K562 (cell line): ENCODE results near the gene HCRTR1. TPM values are rescaled to one million over a fixed set of nuclear protein-coding genes. Genes with fewer than 3 reads are reported as not detected.

Experiments
- ATAC-seq: fragments of 200-7000 bp; cut with Tn5 transposase; 3 replicates; pipeline ENCODE4 v1.9.1; 2020; ENCODE audit warnings: moderate library complexity
- BruUV-seq: library from RNA; stranded (reverse); fragments of 400-500 nt; replicated peaks from 2 replicates; lab custom pipeline; 2021; lab: Mats Ljungman, UMichigan
- CTCF ChIA-PET: fragments of 300-600 bp; formaldehyde crosslinking; extraction: SDS; loops from one replicate; lab custom pipeline; 2021; ENCODE audit warnings: low intra/inter-chr PET ratio; lab: Yijun Ruan, JAX
- POLR2A ChIA-PET: fragments of 300-600, 350-650 bp; sonication (Branson Sonifier 250); formaldehyde crosslinking; extraction: SDS; loops from one replicate; lab custom pipeline; 2021; ENCODE audit warnings: antibody characterized with exemption, inconsistent platforms; lab: Yijun Ruan, JAX
- DNase-seq, 4 experiments: peaks; one replicate each; pipeline versions ENCODE4 v3.0.0 to v3.0.0-alpha.2; 2011 to 2018; ENCODE audit warnings: low spot score in 3 of 4, mixed read lengths in 3 of 4; ENCODE audit errors: extremely low read depth in 1 of 4
- FAIRE-seq: peaks from 2 replicates; lab custom pipeline; 2011; peaks lifted over from hg19 to GRCh38; lab: Jason Lieb, UNC
- H2AFZ ChIP-seq: 2 replicates; pipeline ENCODE4 v1.6.0; 2011; ENCODE audit warnings: low read depth, low read length, control low read depth, inconsistent platforms
- H3K27ac ChIP-seq: fragments of 200-600 bp; 3 replicates; pipeline ENCODE4 v1.8.0; 2011; ENCODE audit warnings: low read depth, mild to moderate bottlenecking, control low read depth, inconsistent platforms, low read length, moderate library complexity, mixed read lengths; ENCODE audit errors: extremely low read depth
- H3K27me3 ChIP-seq, 2 experiments: fragments of 300-600 bp in 1 of 2; 2 replicates in 1 of 2; 3 replicates in 1 of 2; pipeline versions ENCODE4 v1.6.0 to v1.8.0; 2011; ENCODE audit warnings: inconsistent platforms in 2 of 2, low read length in 2 of 2, mild to moderate bottlenecking in 1 of 2, mixed read lengths in 1 of 2, moderate library complexity in 1 of 2; ENCODE audit not compliant: control insufficient read depth in 2 of 2, insufficient read depth in 2 of 2
- H3K36me3 ChIP-seq: fragments of 300-600 bp; 3 replicates; pipeline ENCODE4 v1.8.0; 2011; ENCODE audit warnings: mild to moderate bottlenecking, low read length, inconsistent platforms; ENCODE audit not compliant: control insufficient read depth, insufficient read depth
- H3K4me1 ChIP-seq, 2 experiments: fragments of 200-600 bp in 1 of 2; replicated peaks in 1 of 2; 2 replicates in 1 of 2; 3 replicates in 1 of 2; pipeline versions ENCODE4 v1.5.1 to v1.8.0; 2011; ENCODE audit warnings: inconsistent platforms in 2 of 2, low read length in 2 of 2, mild to moderate bottlenecking in 1 of 2, mixed read lengths in 1 of 2, moderate library complexity in 1 of 2; ENCODE audit not compliant: control insufficient read depth in 2 of 2, insufficient read depth in 2 of 2
- H3K4me2 ChIP-seq: 2 replicates; pipeline ENCODE4 v1.6.1; 2011; ENCODE audit warnings: low read length, control low read depth, inconsistent platforms, mixed read lengths; ENCODE audit not compliant: insufficient read depth
- H3K4me3 ChIP-seq: fragments of 200-600 bp; sonication (generic), shearing (Covaris generic); 2 replicates; pipeline ENCODE4 v1.5.1; 2016; ENCODE audit warnings: control low read depth, inconsistent platforms
- H3K79me2 ChIP-seq: fragments of 200-600 bp; 3 replicates; pipeline ENCODE4 v1.8.0; 2011; ENCODE audit warnings: low read length, inconsistent platforms; ENCODE audit not compliant: control insufficient read depth, insufficient read depth
- H3K9ac ChIP-seq, 2 experiments: 2 replicates each; pipeline versions ENCODE4 v1.6.0 to v1.6.1; 2011; ENCODE audit warnings: low read depth in 2 of 2, low read length in 2 of 2, control low read depth in 1 of 2, inconsistent platforms in 1 of 2, mild to moderate bottlenecking in 1 of 2, mixed read lengths in 1 of 2; ENCODE audit not compliant: insufficient read depth in 1 of 2
- H3K9me1 ChIP-seq: one replicate; pipeline ENCODE4 v1.6.0; 2011; ENCODE audit warnings: inconsistent platforms, mild to moderate bottlenecking, low read length, moderate library complexity; ENCODE audit not compliant: control insufficient read depth, insufficient read depth
- H3K9me3 ChIP-seq: replicated peaks from 2 replicates; pipeline ENCODE4 v1.5.1; 2011; ENCODE audit warnings: low read depth, low read length, inconsistent platforms; ENCODE audit not compliant: control insufficient read depth, insufficient read depth
- H4K20me1 ChIP-seq: replicated peaks from 2 replicates; pipeline ENCODE4 v1.6.1; 2011; ENCODE audit warnings: low read length, inconsistent platforms, mixed read lengths; ENCODE audit not compliant: control insufficient read depth, insufficient read depth
- ASH1L ChIP-seq: fragments of 450-650 bp; IDR thresholded peaks from 2 replicates; pipeline ENCODE4 v1.6.1; 2018; ENCODE audit warnings: borderline replicate concordance, mild to moderate bottlenecking, low read depth; ENCODE audit not compliant: partially characterized antibody
- BRCA1 ChIP-seq, 2 experiments: fragments of 450-650 bp in 1 of 2; sonication (generic) in 1 of 2; formaldehyde crosslinking in 1 of 2; IDR thresholded peaks; 2 replicates each; pipeline versions ENCODE4 v1.5.0 to v1.6.1; 2017 to 2020; ENCODE audit warnings: mild to moderate bottlenecking in 1 of 2, missing genetic modification reagents in 1 of 2
- CC2D1A ChIP-seq: fragments of 450-650 bp; IDR thresholded peaks from 2 replicates; pipeline ENCODE4 v1.6.1; 2017; ENCODE audit warnings: mild to moderate bottlenecking
- DPF2 ChIP-seq: fragments of 450-650 bp; IDR thresholded peaks from 2 replicates; pipeline ENCODE4 v1.6.1; 2016
- E2F3 ChIP-seq: fragments of 250-450 bp; sonication (Bioruptor Pico); IDR thresholded peaks from 2 replicates; pipeline ENCODE4 v1.4.0; 2020; ENCODE audit warnings: mild to moderate bottlenecking
- EP400 ChIP-seq: fragments of 450-650 bp; IDR thresholded peaks from 2 replicates; pipeline ENCODE4 v1.6.1; 2017; ENCODE audit warnings: antibody characterized with exemption, mild to moderate bottlenecking, moderate library complexity
- ESRRA ChIP-seq: fragments of 450-650 bp; IDR thresholded peaks from 2 replicates; pipeline ENCODE4 v1.6.1; 2014; ENCODE audit warnings: low read depth, mild to moderate bottlenecking, moderate library complexity, borderline replicate concordance
- FOXP1 ChIP-seq: sonication (generic); formaldehyde crosslinking; IDR thresholded peaks from 2 replicates; pipeline ENCODE4 v1.8.0; 2022; ENCODE audit warnings: mild to moderate bottlenecking, missing genetic modification reagents
- FUS ChIP-seq: fragments of 200-400 bp; formaldehyde crosslinking; optimal IDR thresholded peaks from 2 replicates; pipeline ENCODE3; 2017; ENCODE audit warnings: low read depth, low read length
- NR2C2 ChIP-seq, 2 experiments: fragments of 200-800 bp in 1 of 2; sonication (Bioruptor generic) in 1 of 2; sonication (generic) in 1 of 2; formaldehyde crosslinking in 1 of 2; IDR thresholded peaks; 2 replicates each; pipeline versions ENCODE4 v1.6.1 to v1.8.0; 2016 to 2022; ENCODE audit warnings: mild to moderate bottlenecking in 1 of 2, missing compliant biosample characterization in 1 of 2, missing genetic modification characterization in 1 of 2, missing genetic modification reagents in 1 of 2
- PCBP2 ChIP-seq: fragments of 200-400 bp; formaldehyde crosslinking; IDR thresholded peaks from 2 replicates; pipeline ENCODE4 v1.6.1; 2018; ENCODE audit warnings: low read length, low read depth, mild to moderate bottlenecking, moderate library complexity; ENCODE audit not compliant: poor library complexity, severe bottlenecking
- TCF3 ChIP-seq: sonication (generic); formaldehyde crosslinking; IDR thresholded peaks from 2 replicates; pipeline ENCODE4 v1.4.0; 2020; ENCODE audit warnings: mild to moderate bottlenecking, missing genetic modification reagents
- ZC3H8 ChIP-seq: fragments of 450-650 bp; IDR thresholded peaks from 2 replicates; pipeline ENCODE4 v1.6.1; 2017
- ZNF133 ChIP-seq: fragments of 250-450 bp; sonication (Bioruptor Pico); IDR thresholded peaks from 2 replicates; pipeline ENCODE4 v1.4.0; 2020; ENCODE audit warnings: mild to moderate bottlenecking
- ZNF197 ChIP-seq: fragments of 200-800 bp; sonication (Bioruptor generic); IDR thresholded peaks from 2 replicates; pipeline ENCODE4 v1.6.1; 2016; ENCODE audit warnings: low read depth, missing genetic modification characterization, missing compliant biosample characterization
- WGBS: fragments of 100-300 bp; shearing (Covaris generic); methylation state at CpG from one replicate; pipeline ENCODE4 v1.1.6; 2016; ENCODE audit warnings: low coverage, mixed read lengths; ENCODE audit not compliant: insufficient coverage; ENCODE audit errors: missing lambda C conversion rate; 5-methylcytosine and 5-hydroxymethylcytosine counted together
- in situ Hi-C: fragments of 300-500 bp; cut with MboI; formaldehyde crosslinking; loops from 4 replicates; pipeline ENCODE4 v1.15.0; 2018; ENCODE audit warnings: inconsistent platforms, mixed read lengths
- intact Hi-C: fragments of 100-400 bp; cut with micrococcal nuclease; formaldehyde crosslinking; loops from 2 replicates; pipeline ENCODE4 v1.14.2; 2022
- polyA plus RNA-seq, 8 experiments: library from polyadenylated mRNA; depleted of rRNA in 4 of 8; stranded (reverse) in 5 of 8; unstranded in 3 of 8; fragments of >200 nt; fragmentation: Nextera tagmentation in 2 of 8; fragmentation: Illumina TruSeq in 1 of 8; extraction: Ambion mirVana in 2 of 8; extraction: Trizol in 1 of 8; gene quantifications; 2 replicates each; pipeline versions ENCODE4 v1.2.1 to v1.2.3, GENCODE V29; 2011 to 2014; ENCODE audit warnings: inconsistent platforms in 1 of 8, missing spikeins in 1 of 8
- total RNA-seq, 7 experiments: library from RNA; depleted of rRNA in 6 of 7; stranded (reverse); fragments of >200 nt in 6 of 7; fragmentation: Illumina TruSeq in 2 of 7; extraction: Trizol in 2 of 7; gene quantifications; 2 replicates each; pipeline versions ENCODE4 v1.2.1 to v1.2.3, GENCODE V29; 2011 to 2021; ENCODE audit warnings: low replicate concordance in 1 of 7

The HCRTR1 gene
- total and polyA plus RNA-seq, 9 of the 15 experiments (the other 6 are each of a cell fraction or from before 2014, with no cell fraction given): not detected

GRCh38 chr1:31588751-31589515 is 28.6 kb upstream of the HCRTR1 start:
- ATAC-seq (no peak), FAIRE-seq (no peak), DNase-seq (peak in 1 of 4 experiments; percentile 6)
- peaks cover 8% of the 10 kb centered on the region for H4K20me1 ChIP-seq
- no TSS peak for BruUV-seq
- peaks cover 30 to 62% of the 10 kb centered on the region in 2 experiments for H3K27me3 ChIP-seq
- no peaks in the 10 kb centered on the region for H3K9me1 ChIP-seq
- ChIA-PET CTCF (interaction anchor here (0.6 kb wide), 1 partner anchor 32 kb away, joined by 3 read pairs; no protein-coding TSS in a partner anchor), POLR2A (interaction anchor here (0.7 to 1.6 kb wide), 3 partner anchors 13 to 174 kb away, joined by 3 to 5 read pairs (median 3); partner anchors contain the start of gene TINAGL1)
- in situ Hi-C loops: no loop called here
- H3K4me2 ChIP-seq: no peak overlapping the region
- peaks cover 0 to 23% of the 10 kb centered on the region in 2 experiments; a peak in 2 of 5 replicates for H3K4me1 ChIP-seq
- intact Hi-C loops: no loop called here
- no peaks in the 10 kb centered on the region for H3K9me3 ChIP-seq
- H2AFZ ChIP-seq: no peak overlapping the region
- WGBS: 18% methylated on average over 60 of the region's 62 CpGs
- no peak for TF ChIP-seq NR2C2 (CRISPR knock-in tag; IDR thresholded peaks at IDR 0.05)
- no peak for TF ChIP-seq NR2C2 (tag; IDR thresholded peaks at IDR 0.05)
- TF ChIP-seq TCF3 (CRISPR knock-in tag): no peak
- TF ChIP-seq BRCA1 (IDR thresholded peaks at IDR 0.05): no peak
- no peak for TF ChIP-seq BRCA1 (CRISPR knock-in tag; IDR thresholded peaks at IDR 0.05)
- no peak for TF ChIP-seq ZNF197 (CRISPR knock-in tag)
- no peak for TF ChIP-seq CC2D1A
- no peak for TF ChIP-seq FOXP1
- TF ChIP-seq ASH1L: no peak
- TF ChIP-seq FUS: no peak
- TF ChIP-seq E2F3 (CRISPR knock-in tag): no peak
- TF ChIP-seq ZNF133 (CRISPR knock-in tag): no peak
- no peak for TF ChIP-seq PCBP2
- TF ChIP-seq EP400: no peak
- TF ChIP-seq ESRRA: no peak
- TF ChIP-seq ZC3H8: no peak
- no peak for TF ChIP-seq DPF2
- no peak overlapping the region for H3K27ac ChIP-seq
- no peak overlapping the region for H3K4me3 ChIP-seq
- H3K9ac ChIP-seq: no peak overlapping the region
- no peaks in the 10 kb centered on the region for H3K79me2 ChIP-seq
- no peaks in the 10 kb centered on the region for H3K36me3 ChIP-seq
